Left forelimb (tissue), 1 donor: ENCODE measurements around the gene MBD4.
"Not testable (repeated sequence)": the region's sequence is repeated elsewhere in the genome, so short reads cannot be mapped to it uniquely, and the experiment has no call there.

Experiments
- DNase-seq: peaks from one replicate; pipeline ENCODE4 v3.0.0-alpha.2; 2018; ENCODE audit warnings: low spot score

The MBD4 gene

DNA sequence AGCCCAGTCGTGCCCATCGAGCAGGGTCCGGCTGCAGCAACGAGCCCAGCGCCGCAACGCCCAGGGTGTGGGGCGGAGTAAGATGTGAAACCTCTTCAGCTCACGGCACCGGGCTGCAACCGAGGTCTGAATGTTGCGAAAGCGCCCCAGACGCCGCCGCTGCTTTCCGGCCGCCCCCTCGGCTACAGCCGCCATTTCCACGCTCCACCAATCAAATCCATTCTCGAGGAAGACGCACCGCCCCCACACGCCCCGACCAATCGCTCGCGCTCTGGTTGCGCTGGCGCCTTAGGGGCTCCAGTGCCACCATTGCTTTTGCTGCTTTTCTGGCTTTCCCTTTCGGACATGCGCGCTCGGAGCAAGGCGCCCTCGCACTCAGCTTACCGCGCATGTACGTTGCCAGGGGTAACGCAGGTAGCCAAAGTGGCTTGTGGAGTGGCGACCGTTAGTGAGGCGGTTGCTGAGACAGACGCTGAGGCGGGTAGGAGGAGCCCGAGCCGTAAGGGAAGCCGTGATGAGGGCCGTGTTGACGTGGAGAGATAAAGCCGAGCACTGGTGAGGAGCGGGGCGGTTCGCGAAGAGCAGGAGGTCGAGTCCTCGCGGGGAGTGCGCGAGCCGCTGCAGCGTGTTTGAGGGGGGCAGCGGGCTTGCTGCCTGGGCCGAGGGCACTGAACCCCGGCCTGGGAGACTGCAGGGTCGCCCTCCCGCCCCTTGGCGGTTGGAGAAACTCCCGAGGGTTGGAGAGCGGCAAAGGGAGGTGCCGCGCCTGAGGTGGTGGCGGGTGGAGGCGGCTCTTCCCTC is at the start of gene MBD4, which contains the start of gene IFT122:
Gene MBD4 (minus strand): TSS at position 132 of the 801 bp plus-strand sequence. CDS start 115 bp downstream, at position 17.
Gene IFT122 (plus strand): TSS at position 408 of the 801 bp plus-strand sequence. CDS start 107 bp downstream, at position 515.
- peak; percentile 97 for DNase-seq

DNA sequence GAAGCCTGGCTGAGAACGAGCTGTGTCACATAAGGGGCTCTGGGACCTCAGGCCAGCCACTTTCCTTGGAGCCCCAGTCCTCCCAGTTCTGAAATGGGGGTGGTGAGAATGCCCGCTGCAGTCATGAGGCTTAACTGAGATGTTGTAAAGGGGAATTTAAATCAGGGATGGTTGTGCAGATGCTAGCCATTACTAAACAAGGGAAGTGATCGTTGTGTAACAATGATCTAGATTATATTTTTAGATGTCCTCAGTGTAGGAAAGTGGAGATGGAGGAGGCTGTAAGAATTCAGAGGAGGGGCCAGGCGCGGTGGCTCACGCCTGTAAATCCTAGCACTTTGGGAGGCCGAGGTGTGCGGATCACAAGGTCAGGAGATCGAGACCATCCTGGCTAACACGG is 49.5 kb upstream of the MBD4 start:
- DNase-seq = not testable (repeated sequence)

DNA sequence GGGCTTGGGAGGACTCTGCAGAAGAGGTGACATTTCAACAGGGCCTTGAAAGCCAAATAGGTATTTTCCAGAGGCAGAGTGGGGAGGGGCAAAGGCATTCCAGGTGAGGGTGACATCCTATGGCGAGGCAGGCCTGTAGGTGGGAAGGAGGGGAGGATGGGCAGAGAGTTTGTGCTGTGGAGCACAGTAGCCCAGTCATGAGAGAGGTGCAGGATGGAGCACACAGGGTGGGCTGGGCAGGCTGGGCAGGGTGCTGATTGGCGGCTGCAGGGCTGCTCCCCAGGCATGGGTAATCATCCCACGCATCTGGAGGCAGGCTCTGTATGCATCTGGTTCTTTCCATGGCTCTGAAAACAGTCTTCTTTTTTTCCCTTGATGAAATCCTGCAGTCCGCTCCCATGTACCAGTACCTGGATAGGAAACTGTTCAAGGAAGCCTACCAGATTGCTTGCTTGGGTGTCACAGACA is 48.2 kb upstream of the MBD4 start:
- not testable (repeated sequence) for DNase-seq

DNA sequence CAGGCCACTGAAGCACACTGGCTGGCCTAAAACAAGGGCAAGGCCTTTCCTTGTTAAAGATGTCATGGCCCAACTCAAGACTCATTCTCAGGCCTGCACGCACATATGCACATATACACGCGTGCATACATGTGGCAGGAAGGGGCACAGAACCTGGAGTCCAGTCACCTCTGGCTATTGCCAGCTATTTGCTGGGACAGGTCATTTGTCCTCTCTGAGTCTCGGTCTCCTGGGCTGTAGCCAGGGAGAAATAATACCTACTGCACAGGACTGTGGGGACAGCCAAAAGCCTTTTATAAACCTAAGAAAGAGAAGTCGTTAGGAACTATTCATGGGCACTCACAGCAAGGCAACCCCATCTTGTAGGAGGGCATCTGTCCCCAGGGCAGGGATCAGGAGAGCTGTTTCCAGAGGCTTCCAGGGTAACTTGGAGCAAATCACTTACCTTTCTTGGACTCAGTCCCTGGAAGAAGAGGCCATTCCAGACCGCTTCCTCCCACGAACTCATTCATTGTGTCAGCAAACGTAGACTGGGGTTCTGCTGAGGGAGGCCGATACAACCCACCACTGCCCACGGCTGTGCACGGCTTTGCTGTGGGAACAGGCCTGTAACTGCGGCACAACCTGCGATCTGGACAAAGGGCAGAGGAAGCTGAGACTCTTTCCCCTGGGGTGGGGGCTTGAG is 47.6 kb upstream of the MBD4 start:
- DNase-seq = no peak

DNA sequence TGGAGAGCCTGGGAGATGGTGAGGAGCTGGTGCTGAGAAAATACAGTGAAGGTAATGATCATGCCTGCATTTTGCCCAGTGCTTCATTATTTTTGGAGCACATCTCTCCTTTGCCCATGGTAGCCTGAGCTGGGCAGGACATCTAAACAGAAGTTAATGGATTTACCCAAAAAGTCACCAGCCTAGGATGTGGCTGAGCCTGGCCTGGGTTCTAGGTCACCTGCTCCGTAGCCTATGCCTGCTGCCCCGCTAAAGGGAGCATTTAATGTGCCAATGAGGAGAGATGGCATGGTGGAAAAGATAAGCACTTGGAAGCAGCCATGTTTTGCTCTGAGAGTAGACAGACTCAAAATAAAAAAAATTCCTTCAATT is 46.9 kb upstream of the MBD4 start:
- DNase-seq = no peak

- no peak for DNase-seq
Observed at GRCh38 chr3:129485721-129486663, 46.2 kb upstream of the MBD4 start.

GRCh38 chr3:129485146-129485545 is 45.4 kb upstream of the MBD4 start:
- not testable (repeated sequence) for DNase-seq

DNA sequence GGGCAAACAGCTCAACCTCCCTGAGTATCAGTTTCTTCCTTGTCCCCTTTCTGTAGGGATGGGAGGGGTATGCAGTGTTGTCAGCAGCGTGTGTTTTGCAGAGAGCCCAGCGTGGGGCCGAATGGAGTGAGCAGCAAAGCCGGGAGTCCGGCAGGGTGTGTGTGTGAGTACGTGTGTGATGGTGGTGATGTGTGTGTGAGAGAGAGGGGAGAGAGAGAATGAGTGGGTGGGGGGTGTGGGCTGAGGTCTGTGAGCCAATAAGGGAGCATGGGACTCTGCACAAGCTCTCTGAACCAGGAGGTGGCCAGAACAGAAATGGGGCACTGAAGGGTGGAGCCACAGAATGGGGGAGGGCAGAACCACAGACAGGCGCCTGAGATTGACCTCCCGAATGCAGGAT is 44.1 kb upstream of the MBD4 start:
- DNase-seq = no peak

DNA sequence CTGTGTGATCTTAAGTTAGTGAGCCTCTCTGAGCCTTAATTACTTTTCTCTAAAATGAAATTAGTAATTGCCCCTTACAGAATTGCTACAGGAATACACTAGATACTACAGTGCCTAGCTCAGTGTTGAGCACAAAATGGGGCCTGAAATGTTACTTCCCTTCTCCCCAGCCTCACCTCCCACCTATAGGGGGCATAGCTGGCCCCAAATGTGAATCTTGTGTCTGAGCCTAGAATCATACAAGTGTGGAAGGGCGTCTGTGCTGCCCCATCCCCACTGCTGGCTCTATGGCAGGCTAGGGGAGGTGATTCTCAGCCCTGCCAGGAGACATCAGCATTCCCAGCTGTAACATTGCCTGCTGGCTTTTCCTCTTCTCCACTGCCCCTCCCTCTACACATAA is 43.0 kb upstream of the MBD4 start:
- DNase-seq = no peak

DNA sequence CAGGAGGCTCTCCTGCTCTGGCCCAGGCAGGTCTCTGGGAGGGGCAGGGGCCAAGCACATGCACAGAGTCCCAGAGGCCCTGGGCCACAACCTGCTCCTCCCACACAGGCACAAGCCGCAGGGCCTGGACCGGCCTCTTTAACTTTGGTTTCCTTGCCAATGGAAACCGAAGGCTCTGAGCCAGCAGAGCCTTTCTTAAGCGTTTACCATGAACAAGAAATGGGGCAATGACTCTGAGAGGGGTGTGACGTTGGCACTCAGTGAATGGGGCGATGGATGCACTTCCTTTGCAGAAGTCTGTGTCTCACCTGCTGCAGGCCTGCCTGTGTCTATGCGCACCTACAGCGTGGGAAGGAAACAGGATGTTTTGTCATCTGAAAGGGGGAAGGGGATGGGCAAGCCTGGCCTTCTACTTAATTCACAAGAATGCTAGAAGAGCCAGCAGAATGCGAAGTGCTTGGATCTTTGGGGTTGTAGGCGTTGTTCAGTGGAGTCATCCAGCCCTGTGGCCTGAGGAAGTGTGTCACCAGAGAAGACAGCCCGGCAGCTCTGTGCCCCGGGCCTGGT is 42.1 kb upstream of the MBD4 start:
- DNase-seq = no peak

DNA sequence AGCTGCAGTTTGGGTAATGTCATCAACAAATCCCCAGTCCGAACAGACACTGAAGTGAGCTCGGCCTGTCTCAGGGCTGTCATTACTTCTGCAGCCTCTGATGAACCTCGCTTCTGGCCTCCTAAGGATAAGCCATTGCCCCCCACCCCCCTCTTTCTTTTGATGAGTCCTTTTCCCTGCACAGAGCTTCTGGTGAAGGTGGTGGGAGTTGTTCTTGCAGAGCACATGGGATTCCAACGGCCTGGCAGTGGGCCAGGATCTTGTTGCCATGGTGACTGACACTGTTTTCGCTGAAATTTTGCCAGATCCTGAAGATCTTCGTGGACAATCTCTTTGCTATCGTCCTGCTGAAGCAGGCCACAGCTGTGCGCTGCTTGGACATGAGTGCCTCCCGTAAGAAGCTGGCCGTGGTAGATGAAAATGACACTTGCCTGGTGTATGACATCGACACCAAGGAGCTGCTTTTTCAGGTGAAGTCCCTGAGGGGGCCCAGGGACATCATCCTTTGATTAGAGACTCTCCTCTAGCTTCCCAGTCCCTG is 41.5 kb upstream of the MBD4 start:
- DNase-seq = not testable (repeated sequence)

DNA sequence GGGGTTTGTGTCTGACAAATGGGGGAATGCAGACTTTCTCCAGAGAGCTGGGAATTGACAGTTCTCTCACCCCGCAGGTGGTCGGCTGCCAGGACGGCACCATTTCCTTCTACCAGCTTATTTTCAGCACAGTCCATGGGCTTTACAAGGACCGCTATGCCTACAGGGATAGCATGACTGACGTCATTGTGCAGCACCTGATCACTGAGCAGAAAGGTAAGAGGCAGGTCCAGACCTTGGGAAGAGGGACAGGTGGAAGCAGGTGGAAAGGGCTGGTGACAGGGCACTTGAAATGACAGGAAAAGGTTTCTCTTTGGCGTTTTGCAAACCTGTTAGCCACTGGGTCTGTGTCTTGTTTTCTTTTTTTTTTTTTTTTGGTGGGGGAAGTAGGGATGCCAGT is 36.8 kb upstream of the MBD4 start:
- DNase-seq = no peak

DNA sequence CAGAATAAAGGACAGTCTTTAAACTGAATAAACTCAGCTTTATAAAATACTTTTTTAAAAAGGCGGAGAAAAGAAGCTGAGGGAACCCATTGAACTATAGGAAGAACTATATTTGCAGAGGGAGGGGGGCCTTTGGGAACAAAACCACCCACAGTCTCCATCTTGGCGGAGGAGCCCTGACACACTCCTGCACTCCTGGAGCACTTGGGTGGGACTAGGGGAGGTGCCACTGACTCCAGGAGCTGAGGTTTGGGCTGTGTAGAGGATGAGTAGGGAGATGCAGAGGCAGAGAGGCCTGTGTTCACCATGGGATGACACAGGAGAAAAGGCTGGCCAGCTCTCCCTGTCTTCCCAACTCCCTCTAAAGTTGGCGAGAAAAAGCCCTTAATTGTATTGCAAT is 36.1 kb upstream of the MBD4 start:
- DNase-seq = no peak

- no peak for DNase-seq
Observed at GRCh38 chr3:129474984-129475804, 35.4 kb upstream of the MBD4 start.

GRCh38 chr3:129473769-129474152 is 34.0 kb upstream of the MBD4 start:
- no peak for DNase-seq

DNA sequence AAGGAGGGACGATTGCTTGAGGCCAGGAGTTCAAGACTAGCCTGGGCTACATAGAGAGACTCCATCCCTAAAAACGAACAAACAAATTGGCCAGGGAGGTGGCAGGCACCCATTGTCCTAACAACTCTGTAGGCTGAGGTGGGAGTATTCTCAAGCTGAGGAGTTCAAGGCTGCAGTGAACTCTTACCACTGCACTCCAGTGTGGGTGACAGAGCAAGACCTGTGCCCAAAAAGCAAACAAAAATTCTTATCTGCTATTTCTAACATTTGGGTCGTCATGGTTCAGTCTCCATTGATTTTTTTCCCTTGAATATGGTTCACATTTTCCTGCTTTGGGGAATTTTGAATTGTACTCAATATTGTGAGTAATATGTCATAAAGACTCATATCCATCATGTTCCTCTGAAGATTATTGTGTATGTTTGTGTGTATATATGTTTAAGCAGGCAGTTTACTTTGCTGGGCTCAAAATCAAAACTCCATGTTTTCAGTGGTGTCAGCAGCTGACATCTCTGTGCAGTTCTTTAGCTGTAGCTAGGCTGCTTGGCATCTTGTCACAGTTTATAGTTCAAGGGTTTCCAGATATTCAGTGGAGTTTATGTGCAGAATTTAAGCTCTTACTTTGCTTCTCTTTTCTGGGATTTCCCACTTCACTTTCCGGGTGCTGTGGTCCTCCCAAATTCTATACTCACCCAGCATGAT is 33.5 kb upstream of the MBD4 start:
- DNase-seq = no peak

DNA sequence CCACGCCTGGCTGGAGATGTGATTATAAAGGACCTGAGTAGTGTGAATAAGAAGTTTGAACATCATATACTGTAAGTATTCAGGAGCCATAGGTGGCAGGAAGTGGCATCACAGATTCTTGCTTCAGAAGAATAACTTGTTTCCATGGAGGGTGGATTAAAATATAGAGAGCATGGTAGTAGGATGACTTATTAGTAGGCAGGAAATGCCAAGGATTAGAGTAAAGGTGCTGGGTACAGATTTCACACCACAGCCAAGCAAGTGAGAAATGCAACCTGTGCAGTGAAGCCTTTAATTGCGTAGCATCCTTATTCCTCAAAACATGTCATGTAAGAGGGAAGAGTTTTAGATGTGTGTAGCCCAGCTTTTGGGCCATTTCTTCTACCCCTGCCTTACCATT is 31.1 kb upstream of the MBD4 start:
- DNase-seq = no peak

DNA sequence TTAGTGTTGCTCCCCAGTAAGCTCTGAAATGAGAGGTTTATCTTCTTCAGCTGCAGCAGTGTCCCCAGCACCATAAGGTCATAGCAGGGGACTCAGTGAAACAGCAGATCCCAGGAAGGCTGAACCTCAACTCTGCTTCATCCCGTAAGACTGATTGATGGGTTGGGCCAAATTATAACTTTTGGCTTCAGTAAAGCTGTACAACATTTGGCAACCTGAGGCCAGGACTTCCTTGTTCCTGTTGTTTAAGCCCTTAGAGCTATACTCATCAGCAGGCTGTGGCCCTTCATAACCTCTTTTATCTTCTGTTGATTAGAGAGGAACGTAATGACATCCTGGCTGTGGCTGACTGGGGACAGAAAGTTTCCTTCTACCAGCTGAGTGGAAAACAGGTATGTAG is 29.3 kb upstream of the MBD4 start:
- no peak for DNase-seq

- DNase-seq = no peak
Observed at GRCh38 chr3:129467932-129468331, 28.2 kb upstream of the MBD4 start.

DNA sequence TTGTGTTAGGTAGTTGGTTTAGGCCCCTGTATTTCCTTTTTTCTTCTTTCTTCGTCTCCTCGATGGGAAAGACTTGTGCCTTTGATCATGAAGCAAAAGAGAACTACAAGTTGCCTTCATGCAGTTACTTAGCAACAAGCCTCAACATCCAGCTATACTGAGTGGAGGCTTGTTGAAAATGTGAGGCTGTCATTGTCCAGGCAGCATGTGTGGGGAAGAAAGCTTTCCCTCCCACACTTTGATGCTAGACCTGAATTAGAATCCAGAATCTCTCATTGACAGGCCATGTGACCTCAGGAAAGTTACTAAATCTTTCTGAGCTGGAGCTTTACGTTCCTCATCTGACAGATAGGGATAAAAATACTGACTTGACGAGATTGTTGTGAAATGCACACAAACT is 24.0 kb upstream of the MBD4 start:
- no peak for DNase-seq
